Effector memory CD8-positive, alpha-beta T cell (primary cell): ENCODE data around the gene ATRNL1.
"Not testable (repeated sequence)": the region's sequence is repeated elsewhere in the genome, so short reads cannot be mapped to it uniquely, and the experiment has no call there.

Experiments
- ATAC-seq: fragments of 150-1000 bp; cut with Tn5 transposase; replicated peaks from 2 replicates; pipeline ENCODE4 v1.10.0; 2021; ENCODE audit warnings: mild to moderate bottlenecking, moderate library complexity
- DNase-seq, 3 experiments: peaks; one replicate each; pipeline ENCODE4 v3.0.0; 2021
- H3K27ac Mint-ChIP-seq, 2 donors: one replicate each; pipeline ENCODE4 v1.8.0; 2022; ENCODE audit warnings: mild to moderate bottlenecking in 2 of 2, mixed read lengths in 2 of 2, moderate library complexity in 2 of 2
- H3K27me3 Mint-ChIP-seq, 2 donors: one replicate each; pipeline ENCODE4 v1.8.0; 2022; ENCODE audit warnings: mixed read lengths in 2 of 2
- H3K36me3 Mint-ChIP-seq: one replicate; pipeline ENCODE4 v1.8.0; 2022; ENCODE audit warnings: mild to moderate bottlenecking, moderate library complexity, mixed read lengths; ENCODE audit not compliant: insufficient read depth
- H3K4me1 Mint-ChIP-seq, 2 donors: one replicate each; pipeline ENCODE4 v1.8.0; 2022; ENCODE audit warnings: low read depth in 2 of 2, mixed read lengths in 2 of 2
- H3K4me3 Mint-ChIP-seq, 2 donors: one replicate each; pipeline ENCODE4 v1.8.0; 2022; ENCODE audit warnings: mild to moderate bottlenecking in 2 of 2, mixed read lengths in 2 of 2, moderate library complexity in 2 of 2
- H3K9me3 Mint-ChIP-seq, 2 donors: one replicate each; pipeline ENCODE4 v1.8.0; 2022; ENCODE audit warnings: mixed read lengths in 2 of 2

ATRNL1 gene

GRCh38 chr10:115417585-115418265 is 324.6 kb downstream of the ATRNL1 start:
- DNase-seq (no peak), ATAC-seq (no peak)
- Mint-ChIP-seq H3K27ac (no peak overlapping the region), H3K9me3 (peaks cover 3 to 8% of the 10 kb centered on the region in 2 donors), H3K4me3 (no peak overlapping the region), H3K4me1 (no peaks in the 10 kb centered on the region), H3K36me3 (no peaks in the 10 kb centered on the region), H3K27me3 (no peaks in the 10 kb centered on the region)

GRCh38 chr10:115422624-115423023 is 329.5 kb downstream of the ATRNL1 start:
- H3K4me3 Mint-ChIP-seq: no peak overlapping the region
- H3K27ac Mint-ChIP-seq: no peak overlapping the region
- H3K36me3 Mint-ChIP-seq: no peaks in the 10 kb centered on the region
- H3K4me1 Mint-ChIP-seq: no peaks in the 10 kb centered on the region
- DNase-seq (no peak), ATAC-seq (no peak)
- H3K9me3 Mint-ChIP-seq: peaks cover 3 to 5% of the 10 kb centered on the region in 2 donors
- H3K27me3 Mint-ChIP-seq: no peaks in the 10 kb centered on the region

- ATAC-seq: no peak
- no peak for DNase-seq
- H3K27ac Mint-ChIP-seq: no peak overlapping the region
- no peaks in the 10 kb centered on the region for H3K27me3 Mint-ChIP-seq
- no peaks in the 10 kb centered on the region for H3K4me1 Mint-ChIP-seq
- H3K4me3 Mint-ChIP-seq: no peak overlapping the region
- no peaks in the 10 kb centered on the region for H3K36me3 Mint-ChIP-seq
- peaks cover 0 to 3% of the 10 kb centered on the region in 2 donors for H3K9me3 Mint-ChIP-seq
Measured at GRCh38 chr10:115427611-115428010, 334.4 kb downstream of the ATRNL1 start.

- Mint-ChIP-seq H3K9me3 (peaks cover 0 to 7% of the 10 kb centered on the region in 2 donors), H3K4me3 (no peak overlapping the region), H3K36me3 (no peaks in the 10 kb centered on the region), H3K27ac (no peak overlapping the region), H3K4me1 (no peaks in the 10 kb centered on the region), H3K27me3 (no peaks in the 10 kb centered on the region)
- ATAC-seq (no peak), DNase-seq (no peak)
Measured at GRCh38 chr10:115432188-115432819, 339.1 kb downstream of the ATRNL1 start.

- Mint-ChIP-seq H3K4me1 (no peaks in the 10 kb centered on the region), H3K27ac (no peak overlapping the region), H3K36me3 (no peaks in the 10 kb centered on the region), H3K4me3 (no peak overlapping the region), H3K9me3 (peaks cover 0 to 4% of the 10 kb centered on the region in 2 donors), H3K27me3 (no peaks in the 10 kb centered on the region)
- DNase-seq: no peak
- no peak for ATAC-seq
Measured at GRCh38 chr10:115436999-115437398, 343.8 kb downstream of the ATRNL1 start.

- H3K4me3 Mint-ChIP-seq: no peak overlapping the region
- ATAC-seq (no peak), DNase-seq (no peak)
- H3K4me1 Mint-ChIP-seq: no peaks in the 10 kb centered on the region
- H3K27ac Mint-ChIP-seq: no peak overlapping the region
- H3K36me3 Mint-ChIP-seq: no peaks in the 10 kb centered on the region
- peaks cover 0 to 1% of the 10 kb centered on the region in 2 donors for H3K9me3 Mint-ChIP-seq
- no peaks in the 10 kb centered on the region for H3K27me3 Mint-ChIP-seq
Measured at GRCh38 chr10:115441907-115442545, 348.9 kb downstream of the ATRNL1 start.

GRCh38 chr10:115456812-115457211 is 363.6 kb downstream of the ATRNL1 start:
- DNase-seq (no peak), ATAC-seq (no peak)
- H3K9me3 Mint-ChIP-seq: peaks cover 0 to 8% of the 10 kb centered on the region in 2 donors
- H3K27ac Mint-ChIP-seq: no peak overlapping the region
- H3K36me3 Mint-ChIP-seq: no peaks in the 10 kb centered on the region
- no peaks in the 10 kb centered on the region for H3K4me1 Mint-ChIP-seq
- no peak overlapping the region for H3K4me3 Mint-ChIP-seq
- no peaks in the 10 kb centered on the region for H3K27me3 Mint-ChIP-seq

GRCh38 chr10:115483294-115483693 is 390.1 kb downstream of the ATRNL1 start:
- DNase-seq (no peak), ATAC-seq (no peak)
- Mint-ChIP-seq H3K9me3 (peaks cover 0 to 8% of the 10 kb centered on the region in 2 donors), H3K36me3 (no peaks in the 10 kb centered on the region), H3K4me3 (no peak overlapping the region), H3K4me1 (no peaks in the 10 kb centered on the region), H3K27ac (no peak overlapping the region), H3K27me3 (no peaks in the 10 kb centered on the region)

- ATAC-seq (no peak), DNase-seq (no peak)
- H3K4me3 Mint-ChIP-seq: no peak overlapping the region
- H3K36me3 Mint-ChIP-seq: peaks cover 3% of the 10 kb centered on the region
- H3K27me3 Mint-ChIP-seq: no peaks in the 10 kb centered on the region
- no peaks in the 10 kb centered on the region for H3K4me1 Mint-ChIP-seq
- no peak overlapping the region for H3K27ac Mint-ChIP-seq
- peaks cover 8 to 23% of the 10 kb centered on the region in 2 donors for H3K9me3 Mint-ChIP-seq
Measured at GRCh38 chr10:115491526-115492140, 398.5 kb downstream of the ATRNL1 start.

- H3K4me1 Mint-ChIP-seq: no peaks in the 10 kb centered on the region
- no peak overlapping the region for H3K4me3 Mint-ChIP-seq
- no peak for ATAC-seq
- H3K27me3 Mint-ChIP-seq: no peaks in the 10 kb centered on the region
- H3K36me3 Mint-ChIP-seq: no peaks in the 10 kb centered on the region
- peaks cover 5 to 12% of the 10 kb centered on the region in 2 donors for H3K9me3 Mint-ChIP-seq
- no peak for DNase-seq
- no peak overlapping the region for H3K27ac Mint-ChIP-seq
Measured at GRCh38 chr10:115503546-115503945, 410.4 kb downstream of the ATRNL1 start.

GRCh38 chr10:115514895-115515294 is 421.7 kb downstream of the ATRNL1 start:
- DNase-seq (no peak), ATAC-seq (no peak)
- Mint-ChIP-seq H3K4me3 (no peak overlapping the region), H3K9me3 (peaks cover 11 to 27% of the 10 kb centered on the region in 2 donors), H3K27me3 (no peaks in the 10 kb centered on the region), H3K36me3 (no peaks in the 10 kb centered on the region), H3K4me1 (no peaks in the 10 kb centered on the region), H3K27ac (no peak overlapping the region)

- Mint-ChIP-seq H3K27me3 (no peaks in the 10 kb centered on the region), H3K4me3 (no peak overlapping the region), H3K4me1 (no peaks in the 10 kb centered on the region), H3K27ac (no peak overlapping the region), H3K9me3 (peaks cover 15 to 27% of the 10 kb centered on the region in 2 donors), H3K36me3 (no peaks in the 10 kb centered on the region)
- DNase-seq (no peak), ATAC-seq (no peak)
Measured at GRCh38 chr10:115525141-115525540, 432.0 kb downstream of the ATRNL1 start.

GRCh38 chr10:115527682-115528081 is 434.5 kb downstream of the ATRNL1 start:
- peaks cover 15 to 27% of the 10 kb centered on the region in 2 donors for H3K9me3 Mint-ChIP-seq
- not testable (repeated sequence) for H3K27ac Mint-ChIP-seq, DNase-seq, H3K4me3 Mint-ChIP-seq, ATAC-seq, H3K27me3 Mint-ChIP-seq, H3K4me1 Mint-ChIP-seq, H3K36me3 Mint-ChIP-seq
